Erythroblast (primary cell): ENCODE results near the gene EXOC6.

ENCODE experiments used
- GATA1 ChIP-seq: IDR thresholded peaks from 2 replicates; pipeline ENCODE4 v1.6.1; 2011; ENCODE audit warnings: low read depth, mild to moderate bottlenecking, control low read depth, low read length, moderate library complexity
- POLR2A ChIP-seq: IDR thresholded peaks from 2 replicates; pipeline ENCODE4 v1.6.1; 2011; ENCODE audit warnings: mild to moderate bottlenecking, low read length

DNA sequence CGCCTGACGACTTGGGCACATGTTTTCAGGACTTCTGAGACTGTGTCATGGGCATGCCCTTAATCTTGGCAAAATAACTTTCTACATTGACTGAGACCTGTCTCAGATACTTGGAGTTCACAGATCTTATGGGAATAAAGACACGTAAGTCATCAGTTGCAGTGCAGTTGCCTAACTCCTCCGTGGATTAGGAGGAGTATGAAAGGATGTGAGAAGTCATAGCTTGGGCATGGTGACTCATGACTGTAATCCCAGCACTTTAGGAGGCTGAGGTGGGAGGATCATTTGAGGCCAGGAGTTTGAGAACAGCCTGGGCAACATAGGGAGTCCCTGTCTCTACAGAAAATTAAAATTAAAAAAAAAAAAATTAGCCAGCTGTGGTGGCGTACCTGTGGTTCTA lies 49.6 kb downstream of the EXOC6 start:
- TF ChIP-seq POLR2A (no peak), GATA1 (no peak)
